GM21786 (cell line): ENCODE results near the gene SLC38A3.
"Not testable (repeated sequence)": the region's sequence is repeated elsewhere in the genome, so short reads cannot be mapped to it uniquely, and the experiment has no call there.

Experiments used
- ATAC-seq: cut with Tn5 transposase; IDR thresholded peaks from one replicate; pipeline ENCODE4 v1.9.1; 2021; ENCODE audit not compliant: unreplicated experiment

The SLC38A3 gene

GRCh38 chr3:50230104-50230793, 25.2 kb downstream of the SLC38A3 start:
- ATAC-seq, result no peak

DNA sequence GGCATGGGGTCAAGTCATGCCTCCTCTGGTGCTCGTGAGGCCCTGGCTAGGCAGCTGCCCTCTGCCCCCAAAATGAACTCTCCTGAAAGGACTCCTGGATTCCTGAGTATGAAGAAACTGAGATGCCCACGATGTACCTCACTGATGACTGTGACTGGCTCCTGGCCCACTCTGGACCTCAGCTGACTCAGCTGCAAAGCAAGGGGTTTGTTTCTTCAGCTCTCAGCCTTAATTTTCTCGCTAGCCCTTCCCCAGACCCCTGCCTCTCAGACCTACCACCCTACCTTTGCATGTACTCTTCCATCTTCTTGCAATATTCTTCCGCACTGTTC, 25.7 kb downstream of the SLC38A3 start:
- ATAC-seq, result no peak

- ATAC-seq, result no peak
Measured at GRCh38 chr3:50231581-50231980, 26.5 kb downstream of the SLC38A3 start.

DNA sequence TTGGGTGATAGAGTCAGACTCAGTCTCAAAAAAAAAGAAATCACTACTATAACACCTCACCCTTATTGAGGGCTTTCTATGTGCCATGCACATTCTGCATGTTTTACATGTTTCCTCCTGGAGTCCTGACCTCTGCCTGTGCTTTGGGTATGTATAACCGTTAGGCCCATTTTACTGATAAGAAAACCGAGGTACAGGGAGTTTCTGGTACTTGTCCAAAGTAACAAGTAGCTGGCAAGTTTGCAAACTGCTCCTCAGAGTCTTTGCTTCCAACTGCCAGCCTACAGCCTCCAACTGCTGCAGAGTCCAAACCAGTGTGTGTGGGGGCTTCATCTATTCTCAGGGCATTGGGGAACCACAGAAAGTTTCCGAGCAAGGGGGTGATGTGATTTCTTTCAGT, 27.2 kb downstream of the SLC38A3 start:
- ATAC-seq, result no peak

DNA sequence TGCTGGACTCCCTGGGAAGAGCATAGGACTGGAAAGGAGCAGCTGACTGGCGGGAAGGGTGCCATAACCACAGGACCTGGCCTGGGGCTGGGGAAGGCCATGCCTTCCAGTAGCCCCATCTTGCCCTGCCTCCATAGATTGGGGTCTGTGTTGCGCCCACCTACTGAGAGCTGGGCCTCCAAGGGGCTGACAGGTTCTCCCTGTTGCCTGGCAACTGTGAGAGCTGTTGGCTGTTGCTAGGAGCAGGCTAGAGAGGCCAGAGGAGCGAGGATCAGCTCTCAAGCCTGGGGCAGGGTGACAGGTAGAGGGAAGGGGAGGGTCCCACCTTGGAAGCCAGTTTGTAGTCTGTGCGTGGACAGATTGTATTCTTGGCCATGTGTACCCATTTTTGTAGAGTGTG, 28.1 kb downstream of the SLC38A3 start:
- ATAC-seq, result no peak

DNA sequence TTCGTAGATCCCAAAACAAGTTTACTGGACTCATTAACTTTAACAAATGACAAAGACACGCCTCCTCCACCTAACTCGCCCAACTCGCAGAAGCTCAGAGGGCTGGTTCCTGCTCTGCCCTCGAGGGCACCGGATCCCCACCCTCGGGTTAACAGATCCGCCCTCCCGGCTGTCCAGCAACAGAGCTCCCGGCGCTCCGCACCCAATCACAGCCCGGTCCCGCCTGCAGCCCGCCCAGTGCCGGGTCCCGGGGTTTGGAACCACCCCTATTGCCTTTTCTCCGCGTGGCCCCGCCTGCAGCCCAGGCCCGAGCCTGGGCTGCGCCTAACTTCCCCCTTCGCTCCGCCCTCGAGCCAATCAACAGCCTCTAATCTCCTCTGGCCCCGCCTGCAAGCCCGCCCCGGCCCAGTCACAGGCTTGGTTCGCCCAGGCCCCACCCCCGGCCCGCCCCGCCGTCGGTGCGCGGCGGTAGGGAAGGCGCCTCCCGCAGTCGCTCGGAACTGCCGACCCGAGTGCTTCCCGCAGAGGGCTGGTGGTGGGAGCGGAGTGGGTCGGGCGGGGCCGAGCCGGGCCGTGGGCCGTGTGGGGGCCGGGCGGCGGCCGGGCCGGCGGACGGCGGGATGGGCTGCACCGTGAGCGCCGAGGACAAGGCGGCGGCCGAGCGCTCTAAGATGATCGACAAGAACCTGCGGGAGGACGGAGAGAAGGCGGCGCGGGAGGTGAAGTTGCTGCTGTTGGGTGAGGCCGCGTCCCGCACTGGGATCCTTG, 30.8 kb downstream of the SLC38A3 start, which contains the start of gene GNAI2:
Gene GNAI2 (plus strand): TSS at position 489 of the 768 bp plus-strand sequence. CDS start 132 bp downstream, at position 621.
- ATAC-seq, result peak; percentile 91

DNA sequence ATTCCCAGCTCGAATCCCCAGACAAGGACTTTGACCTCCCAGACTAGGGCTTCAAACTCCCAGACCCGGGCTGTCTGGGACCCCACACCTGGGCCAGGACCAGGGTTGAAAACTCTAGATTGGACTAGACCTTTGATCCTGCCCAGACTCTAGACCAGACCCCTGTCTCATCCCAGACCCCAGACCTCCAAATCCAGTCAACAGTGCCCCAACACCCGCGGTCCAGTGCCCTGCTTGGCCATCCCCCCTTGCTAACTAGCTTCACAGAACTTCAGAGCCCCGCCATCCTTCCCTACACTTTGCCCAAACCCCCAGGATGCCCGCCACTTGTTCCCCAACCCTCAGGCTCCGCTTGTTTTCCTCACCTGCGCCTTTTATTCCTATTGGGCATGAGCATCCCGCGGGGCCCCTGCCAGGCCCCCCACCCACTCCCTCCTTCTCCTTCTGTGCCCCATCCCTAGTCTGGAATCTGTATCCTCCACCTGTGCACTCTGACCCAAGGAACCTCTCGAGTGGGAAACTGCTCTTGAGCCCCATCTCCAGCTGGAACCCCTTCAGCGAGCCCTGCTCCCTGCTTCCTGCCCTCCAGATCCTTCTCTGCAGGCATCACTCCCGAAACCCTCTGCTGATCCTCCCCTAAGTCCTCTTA, 31.5 kb downstream of the SLC38A3 start:
- no peak for ATAC-seq

- no peak for ATAC-seq
Measured at GRCh38 chr3:50237133-50237651, 32.1 kb downstream of the SLC38A3 start.

DNA sequence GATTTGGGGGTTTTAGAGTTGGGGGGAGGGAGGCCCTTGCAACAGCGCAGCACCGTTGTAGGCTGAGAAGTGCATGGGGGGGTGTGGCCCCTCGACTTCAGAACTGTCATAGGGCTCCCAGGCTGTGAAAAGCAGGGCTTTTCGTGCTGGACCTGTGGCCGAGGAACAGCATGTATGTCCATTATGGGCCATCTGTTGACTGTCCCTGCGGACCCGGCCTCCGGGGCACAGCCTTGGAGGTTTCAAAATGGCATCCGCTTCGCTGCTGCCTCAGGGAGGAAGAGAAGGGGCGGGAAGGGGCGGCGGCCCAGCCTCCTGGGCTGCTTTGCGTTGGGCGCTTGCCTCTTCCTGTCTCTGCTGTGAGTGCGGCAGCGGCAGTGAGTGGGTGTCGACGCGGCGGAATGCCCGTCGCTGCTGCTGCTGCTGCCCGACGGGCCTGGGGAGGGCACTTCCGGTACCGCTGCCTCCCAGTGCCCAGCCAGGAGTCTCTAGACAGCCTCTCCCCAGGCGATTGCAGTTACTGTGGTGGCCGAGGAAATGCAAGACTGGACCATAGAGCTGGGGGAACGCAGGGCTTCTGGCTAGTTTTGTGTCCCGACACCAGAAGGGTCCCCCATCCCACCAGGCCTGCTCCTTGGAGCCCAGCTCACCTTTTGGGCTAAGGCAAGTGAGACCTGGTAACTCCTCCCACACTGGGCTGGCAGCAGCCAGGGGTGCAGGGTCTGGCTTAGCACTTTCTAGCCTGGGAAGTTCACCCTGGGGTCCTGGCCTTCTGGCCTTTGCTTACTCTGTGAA, 32.9 kb downstream of the SLC38A3 start:
- no peak for ATAC-seq

DNA sequence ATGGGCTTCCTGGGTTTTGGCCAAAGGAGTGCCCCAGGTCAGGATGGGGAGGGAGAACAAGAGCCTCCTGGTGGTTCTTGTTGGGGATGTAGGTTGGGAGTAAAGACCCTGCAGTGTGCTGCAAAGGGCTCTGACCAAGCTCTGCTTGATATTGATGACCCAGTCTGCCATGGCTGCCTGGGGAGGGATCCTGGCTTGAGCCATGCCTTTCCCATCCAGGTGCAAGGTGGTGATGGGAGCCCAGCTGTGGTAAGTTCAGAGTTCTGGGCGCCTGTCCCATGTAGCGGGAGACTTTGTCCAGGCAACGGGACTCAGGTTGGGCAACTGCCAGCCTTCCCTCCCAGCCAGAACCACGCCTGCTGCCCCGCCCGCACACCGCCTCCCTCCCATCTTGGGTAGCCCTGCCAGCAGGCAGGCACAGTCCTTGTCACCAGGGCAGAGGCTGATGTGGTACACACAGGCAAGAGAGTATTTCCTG, 33.5 kb downstream of the SLC38A3 start:
- no peak for ATAC-seq

DNA sequence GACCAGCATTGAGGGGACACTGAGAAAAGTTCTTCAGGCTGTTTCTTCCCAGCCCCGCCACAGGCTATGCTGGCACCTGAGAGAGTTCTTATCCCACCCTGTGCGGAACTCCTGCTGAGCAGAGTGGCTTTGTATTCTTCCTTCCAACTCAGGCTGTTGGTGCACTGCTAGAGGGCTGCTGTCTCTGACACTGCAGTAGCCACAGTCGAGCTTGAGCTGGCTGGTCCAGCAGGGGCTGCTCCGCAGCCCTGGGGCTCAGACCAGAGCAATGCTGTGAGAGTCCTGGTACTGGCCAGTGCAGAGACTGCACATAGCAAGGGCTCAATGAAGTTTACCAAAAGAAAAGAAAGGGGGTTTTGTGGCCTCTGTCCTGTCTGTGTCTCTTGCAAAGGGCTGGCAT, 34.6 kb downstream of the SLC38A3 start:
- no peak for ATAC-seq

GRCh38 chr3:50241163-50241562, 36.1 kb downstream of the SLC38A3 start:
- ATAC-seq, result no peak

DNA sequence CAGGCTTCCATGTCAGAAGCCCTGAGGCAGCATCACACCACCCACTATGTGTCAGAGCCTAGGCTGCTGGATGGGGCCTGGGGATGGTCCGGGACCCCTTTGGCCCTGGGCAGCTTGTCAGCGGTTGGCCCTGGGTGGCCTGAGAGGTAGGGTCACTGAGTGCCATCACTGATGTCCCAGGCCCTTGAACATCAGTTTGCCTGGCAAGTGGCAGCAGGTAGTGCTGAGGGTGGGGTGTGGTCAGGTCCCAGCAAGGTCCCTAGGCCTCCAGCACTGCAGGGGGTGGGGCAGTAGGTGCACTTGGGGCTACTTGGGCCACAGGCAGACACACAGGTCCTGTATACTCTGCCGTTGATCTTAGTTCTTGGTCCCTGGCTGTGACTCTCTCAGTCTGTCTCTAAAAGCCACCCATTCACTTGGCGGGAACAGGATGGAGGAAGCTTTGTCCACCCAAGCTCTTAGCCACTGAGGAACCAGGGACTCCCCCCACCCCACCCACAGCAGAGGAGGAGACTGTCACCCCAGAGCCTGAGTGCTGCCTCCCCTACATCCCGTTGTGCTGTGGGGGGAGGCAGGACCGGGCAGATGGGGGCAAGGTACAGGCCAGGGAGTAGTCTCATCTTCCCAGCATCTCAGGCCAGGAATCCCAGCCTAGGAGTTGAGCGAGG, 36.8 kb downstream of the SLC38A3 start:
- no peak for ATAC-seq

DNA sequence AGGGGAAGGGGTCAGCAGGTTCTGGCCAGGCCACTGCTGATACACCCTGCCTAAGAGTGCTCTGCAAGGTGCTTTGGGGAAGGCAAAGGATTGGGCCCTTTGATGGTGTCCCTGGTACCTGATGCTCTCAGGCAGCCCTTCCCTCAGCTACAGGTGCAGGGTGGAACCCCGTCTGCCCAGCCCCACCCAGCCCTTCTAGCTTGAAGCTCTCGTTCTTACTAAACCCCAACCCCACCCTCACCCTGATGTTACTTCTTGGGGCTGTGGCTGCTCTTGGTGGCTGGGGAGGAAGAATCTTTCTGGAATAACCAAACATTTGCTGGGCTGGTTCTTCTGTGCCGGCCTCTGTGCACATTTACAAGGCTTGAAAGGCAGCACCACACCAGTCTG, 37.3 kb downstream of the SLC38A3 start:
- ATAC-seq, result no peak

GRCh38 chr3:50242851-50243542, 37.9 kb downstream of the SLC38A3 start:
- no peak for ATAC-seq

- ATAC-seq, result no peak
Measured at GRCh38 chr3:50243543-50243895, 38.4 kb downstream of the SLC38A3 start.

DNA sequence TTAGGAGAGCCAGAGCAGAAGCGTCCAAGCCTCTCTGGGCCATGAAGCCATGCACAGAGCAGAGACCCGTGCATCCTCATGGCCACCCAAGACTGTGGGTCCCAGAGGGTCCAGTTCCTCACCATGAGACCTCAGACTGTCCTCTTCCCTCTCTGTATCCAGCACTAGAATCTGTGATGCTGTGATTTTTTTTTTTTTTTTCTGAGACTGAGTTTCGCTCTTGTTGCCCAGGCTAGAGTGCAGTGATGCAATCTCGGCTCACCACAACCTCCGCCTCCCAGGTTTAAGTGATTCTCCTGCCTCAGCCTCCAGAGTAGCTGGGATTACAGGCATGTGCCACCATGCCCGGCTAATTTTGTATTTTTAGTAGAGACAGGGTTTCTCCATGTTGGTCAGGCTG, 39.7 kb downstream of the SLC38A3 start:
- ATAC-seq, result not testable (repeated sequence)

DNA sequence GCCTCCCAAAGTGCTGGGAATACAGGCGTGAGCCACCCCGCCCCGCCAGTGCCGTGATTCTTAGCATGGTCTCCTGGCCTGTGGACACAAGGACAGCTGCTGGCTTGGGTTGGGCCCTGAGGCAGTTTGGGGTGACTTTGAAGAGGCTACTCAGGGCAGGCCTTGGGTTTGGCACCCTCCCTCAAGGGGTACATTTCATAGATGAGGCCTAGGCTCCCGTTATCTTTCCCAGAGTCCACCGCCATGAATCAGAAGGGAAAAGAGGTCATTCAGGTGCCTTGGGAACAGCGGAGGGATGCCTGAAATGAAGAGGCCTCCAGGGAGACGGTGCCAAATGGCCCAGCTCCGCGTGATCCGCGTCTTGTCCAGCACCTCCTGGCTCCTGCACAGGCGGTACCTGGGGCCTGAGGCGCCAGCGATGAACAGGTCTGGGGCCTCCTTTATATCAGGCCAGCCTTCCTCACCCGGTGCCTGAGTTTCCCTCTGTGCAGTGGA, 40.2 kb downstream of the SLC38A3 start:
- no peak for ATAC-seq

- ATAC-seq, result peak; percentile 62
Measured at GRCh38 chr3:50245831-50246516, 40.9 kb downstream of the SLC38A3 start.
